ENCODE measurements around the gene AMOT.

AMOT gene

DNA sequence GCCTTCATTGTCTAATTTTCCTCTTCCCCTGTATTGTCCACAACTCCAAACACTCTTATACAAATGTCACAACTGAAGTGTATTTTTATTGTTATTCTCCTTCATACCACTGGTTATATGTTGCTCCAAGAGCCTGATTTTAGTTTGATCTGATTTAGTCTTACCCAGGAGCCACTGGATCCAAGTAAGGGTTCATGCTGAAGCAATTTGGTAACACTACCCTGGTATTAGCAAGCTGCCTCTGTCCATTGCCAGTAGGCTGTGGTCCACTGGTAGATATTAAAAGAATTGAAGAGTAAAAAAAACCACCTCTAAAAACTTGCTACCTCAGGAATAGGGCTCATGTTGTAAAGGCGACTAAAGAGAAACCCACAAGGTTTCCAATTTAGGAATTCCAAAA, 41.2 kb downstream of the AMOT start:
- TF ChIP-seq CTCF (IDR thresholded peaks at IDR 0.05; ENCODE audit: poor library complexity, severe bottlenecking): no peak
- H3K4me3 ChIP-seq (ENCODE audit: severe bottlenecking): no peak overlapping the region
- H3K36me3 ChIP-seq (ENCODE audit: low read depth): no peaks in the 10 kb centered on the region
- DNase-seq (ENCODE audit: low spot score) (no peak), ATAC-seq (ENCODE audit: low read depth) (no peak)
- H3K27me3 ChIP-seq (ENCODE audit: insufficient read depth, poor library complexity, severe bottlenecking): no peaks in the 10 kb centered on the region
- no peaks in the 10 kb centered on the region for H3K9me3 ChIP-seq (ENCODE audit: severe bottlenecking)
- H3K4me1 ChIP-seq (ENCODE audit: insufficient read depth, poor library complexity, severe bottlenecking): no peaks in the 10 kb centered on the region
- H3K27ac ChIP-seq (ENCODE audit: poor library complexity, severe bottlenecking): no peak overlapping the region

DNA sequence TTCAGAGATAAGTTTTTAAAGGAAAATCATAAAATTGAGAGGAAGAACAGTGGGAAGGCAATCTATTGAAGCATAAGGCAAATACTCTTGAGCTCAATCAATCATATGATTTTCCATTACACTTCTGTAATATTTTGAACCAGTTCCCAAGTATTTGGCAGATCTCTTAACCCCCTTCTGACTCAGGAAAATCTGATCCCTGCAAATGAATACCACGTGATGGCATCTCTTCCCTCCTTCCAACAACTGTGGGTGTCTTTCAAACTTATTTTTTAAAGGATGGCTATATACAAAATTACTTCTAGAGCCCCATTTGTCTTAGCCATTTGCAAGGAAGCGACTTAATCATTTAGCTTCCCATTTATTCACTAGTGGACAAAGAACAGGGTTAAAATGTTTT, 41.9 kb downstream of the AMOT start:
- H3K4me1 ChIP-seq (ENCODE audit: insufficient read depth, poor library complexity, severe bottlenecking): no peaks in the 10 kb centered on the region
- H3K27me3 ChIP-seq (ENCODE audit: insufficient read depth, poor library complexity, severe bottlenecking): no peaks in the 10 kb centered on the region
- H3K9me3 ChIP-seq (ENCODE audit: severe bottlenecking): no peaks in the 10 kb centered on the region
- H3K36me3 ChIP-seq (ENCODE audit: low read depth): no peaks in the 10 kb centered on the region
- TF ChIP-seq CTCF (IDR thresholded peaks at IDR 0.05; ENCODE audit: poor library complexity, severe bottlenecking): no peak
- ATAC-seq (ENCODE audit: low read depth): no peak
- no peak overlapping the region for H3K27ac ChIP-seq (ENCODE audit: poor library complexity, severe bottlenecking)
- H3K4me3 ChIP-seq (ENCODE audit: severe bottlenecking): no peak overlapping the region
- no peak for DNase-seq (ENCODE audit: low spot score)

DNA sequence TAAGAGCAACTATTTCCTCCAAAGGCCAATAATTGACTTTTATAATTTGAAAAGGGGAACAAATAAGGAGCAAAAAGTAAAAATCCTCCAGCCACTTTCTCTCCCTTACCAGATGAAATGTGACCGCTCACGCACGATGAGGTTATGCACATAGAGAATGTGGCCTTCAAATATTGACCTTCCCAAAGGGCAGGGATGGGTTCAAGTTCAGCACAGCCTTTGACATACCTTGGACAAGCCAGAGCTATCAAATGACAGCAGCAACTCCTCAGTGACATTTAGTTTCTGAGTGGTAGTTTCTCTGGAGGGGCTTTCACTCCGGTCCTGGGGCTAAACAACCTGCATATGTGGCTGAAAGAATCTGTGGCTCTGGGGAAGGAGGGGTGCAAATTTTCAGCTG, 50.7 kb downstream of the AMOT start:
- Histone ChIP-seq H3K4me1 (ENCODE audit: insufficient read depth, poor library complexity, severe bottlenecking) (no peaks in the 10 kb centered on the region), H3K36me3 (ENCODE audit: low read depth) (no peaks in the 10 kb centered on the region), H3K4me3 (ENCODE audit: severe bottlenecking) (no peak overlapping the region), H3K9me3 (ENCODE audit: severe bottlenecking) (no peaks in the 10 kb centered on the region), H3K27ac (ENCODE audit: poor library complexity, severe bottlenecking) (no peak overlapping the region), H3K27me3 (ENCODE audit: insufficient read depth, poor library complexity, severe bottlenecking) (no peaks in the 10 kb centered on the region)
- DNase-seq (ENCODE audit: low spot score) (no peak), ATAC-seq (ENCODE audit: low read depth) (no peak)
- TF ChIP-seq CTCF (IDR thresholded peaks at IDR 0.05; ENCODE audit: poor library complexity, severe bottlenecking): no peak

DNA sequence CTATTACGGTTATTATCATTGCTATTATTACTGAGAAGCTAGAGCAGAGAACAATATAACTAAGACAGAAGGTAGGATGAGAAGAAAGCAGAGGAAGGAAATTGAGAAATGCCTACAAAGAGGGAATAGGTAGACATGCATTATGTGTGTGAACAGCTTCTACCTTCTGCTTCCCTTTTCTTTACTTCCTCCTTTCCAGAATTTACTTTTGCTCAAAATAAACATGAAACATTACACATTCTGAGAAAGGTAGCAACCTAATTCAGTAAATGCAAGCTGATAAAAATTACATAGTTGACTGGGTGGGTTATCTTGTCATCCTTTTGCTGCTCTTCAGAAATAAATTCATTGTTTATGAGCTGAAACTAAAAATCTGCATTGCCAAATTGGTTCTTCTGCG, 54.6 kb downstream of the AMOT start:
- H3K36me3 ChIP-seq (ENCODE audit: low read depth): no peaks in the 10 kb centered on the region
- no peak overlapping the region for H3K27ac ChIP-seq (ENCODE audit: poor library complexity, severe bottlenecking)
- DNase-seq (ENCODE audit: low spot score) (no peak), ATAC-seq (ENCODE audit: low read depth) (no peak)
- H3K27me3 ChIP-seq (ENCODE audit: insufficient read depth, poor library complexity, severe bottlenecking): no peaks in the 10 kb centered on the region
- no peak overlapping the region for H3K4me3 ChIP-seq (ENCODE audit: severe bottlenecking)
- no peaks in the 10 kb centered on the region for H3K9me3 ChIP-seq (ENCODE audit: severe bottlenecking)
- H3K4me1 ChIP-seq (ENCODE audit: insufficient read depth, poor library complexity, severe bottlenecking): no peaks in the 10 kb centered on the region
- no peak for TF ChIP-seq CTCF (IDR thresholded peaks at IDR 0.05; ENCODE audit: poor library complexity, severe bottlenecking)

GRCh38 chrX:112785344-112785743, 55.3 kb downstream of the AMOT start:
- Histone ChIP-seq H3K9me3 (ENCODE audit: severe bottlenecking) (no peaks in the 10 kb centered on the region), H3K27ac (ENCODE audit: poor library complexity, severe bottlenecking) (no peak overlapping the region), H3K27me3 (ENCODE audit: insufficient read depth, poor library complexity, severe bottlenecking) (no peaks in the 10 kb centered on the region), H3K4me1 (ENCODE audit: insufficient read depth, poor library complexity, severe bottlenecking) (no peaks in the 10 kb centered on the region), H3K36me3 (ENCODE audit: low read depth) (no peaks in the 10 kb centered on the region), H3K4me3 (ENCODE audit: severe bottlenecking) (no peak overlapping the region)
- DNase-seq (ENCODE audit: low spot score) (no peak), ATAC-seq (ENCODE audit: low read depth) (no peak)
- TF ChIP-seq CTCF (IDR thresholded peaks at IDR 0.05; ENCODE audit: poor library complexity, severe bottlenecking): no peak

Data from RWPE2 (cell line).